HG03108 (cell line): Measurements from ENCODE around the gene ILF3.

Source experiments
- ATAC-seq: cut with Tn5 transposase; IDR thresholded peaks from one replicate; pipeline ENCODE4 v1.9.1; 2021; ENCODE audit warnings: moderate library complexity; ENCODE audit not compliant: unreplicated experiment

Gene ILF3

GRCh38 chr19:10653732-10654609 lies at the start of gene ILF3:
Gene ILF3, plus strand, starts transcription at chr19:10654346. Its CDS starts 16,260 bp downstream, at chr19:10670606.
- ATAC-seq, result peak; percentile 70

GRCh38 chr19:10604460-10604980 lies 49.6 kb upstream of the ILF3 start:
- ATAC-seq, result no peak

- ATAC-seq, result no peak
Observed at GRCh38 chr19:10611907-10612306, 42.2 kb upstream of the ILF3 start.

- ATAC-seq, result no peak
Observed at GRCh38 chr19:10612499-10613119, 41.5 kb upstream of the ILF3 start.

- no peak for ATAC-seq
Observed at GRCh38 chr19:10615429-10616023, 38.6 kb upstream of the ILF3 start.

- no peak for ATAC-seq
Observed at GRCh38 chr19:10617409-10618121, 36.6 kb upstream of the ILF3 start.

GRCh38 chr19:10618846-10619245 lies 35.3 kb upstream of the ILF3 start:
- ATAC-seq, result no peak

GRCh38 chr19:10620786-10621185 lies 33.4 kb upstream of the ILF3 start:
- no peak for ATAC-seq

- ATAC-seq, result no peak
Observed at GRCh38 chr19:10621966-10622365, 32.2 kb upstream of the ILF3 start.

GRCh38 chr19:10624585-10624984 lies 29.6 kb upstream of the ILF3 start:
- no peak for ATAC-seq

- ATAC-seq, result no peak
Observed at GRCh38 chr19:10625003-10625761, 29.0 kb upstream of the ILF3 start, which contains the start of gene SLC44A2. Gene SLC44A2, plus strand, starts transcription at chr19:10625553. Its CDS starts 81 bp downstream, at chr19:10625634.

- no peak for ATAC-seq
Observed at GRCh38 chr19:10625762-10626138, 28.4 kb upstream of the ILF3 start.

GRCh38 chr19:10631874-10632273 lies 22.3 kb upstream of the ILF3 start:
- no peak for ATAC-seq

GRCh38 chr19:10634430-10634829 lies 19.7 kb upstream of the ILF3 start:
- no peak for ATAC-seq

GRCh38 chr19:10634963-10635362 lies 19.2 kb upstream of the ILF3 start:
- ATAC-seq, result no peak

GRCh38 chr19:10636304-10636972 lies 17.7 kb upstream of the ILF3 start:
- ATAC-seq, result no peak

- ATAC-seq, result no peak
Observed at GRCh38 chr19:10637894-10638293, 16.3 kb upstream of the ILF3 start.

GRCh38 chr19:10639836-10640235 lies 14.3 kb upstream of the ILF3 start:
- peak; percentile 51 for ATAC-seq

- no peak for ATAC-seq
Observed at GRCh38 chr19:10640361-10640760, 13.8 kb upstream of the ILF3 start.

- ATAC-seq, result no peak
Observed at GRCh38 chr19:10641248-10641647, 12.9 kb upstream of the ILF3 start.
